Right cardiac atrium (tissue), 5 donors: ENCODE data around the gene CYP2A6. TPM values are rescaled to one million over a fixed set of nuclear protein-coding genes. Genes with fewer than 3 reads are reported as not detected.

Experiments
- ATAC-seq, 2 donors: fragments of 200-7000 bp; cut with Tn5 transposase; one replicate each; pipeline versions ENCODE4 v1.8.0 to v1.9.1; 2020; ENCODE audit warnings: moderate library complexity in 2 of 2, mild to moderate bottlenecking in 1 of 2
- DNase-seq, 3 donors: peaks; one replicate each; pipeline ENCODE4 v3.0.0-alpha.2; 2020
- H3K27ac ChIP-seq: one replicate; pipeline ENCODE4 v1.5.1; 2013; ENCODE audit warnings: mild to moderate bottlenecking, low read length, control low read depth, moderate library complexity
- H3K27me3 ChIP-seq: one replicate; pipeline ENCODE4 v1.6.1; 2013; ENCODE audit not compliant: control insufficient read depth, insufficient read depth
- H3K4me1 ChIP-seq: one replicate; pipeline ENCODE4 v1.6.1; 2013; ENCODE audit warnings: low read length; ENCODE audit not compliant: control insufficient read depth, insufficient read depth
- H3K4me3 ChIP-seq: one replicate; pipeline ENCODE4 v1.5.1; 2013; ENCODE audit warnings: low read length, control low read depth
- H3K9me3 ChIP-seq: one replicate; pipeline ENCODE4 v1.6.1; 2013; ENCODE audit warnings: low read length; ENCODE audit not compliant: control insufficient read depth
- WGBS: extraction: QIAGEN DNeasy Blood & Tissue Kit; methylation state at CpG from one replicate; pipeline ENCODE4 v1.1.7; 2013; 5-methylcytosine and 5-hydroxymethylcytosine counted together
- intact Hi-C, 4 donors: fragments of 100-400 bp; cut with DNase I; formaldehyde crosslinking; loops; one replicate each; pipeline versions ENCODE4 v1.11.0 to v1.14.0; 2022 to 2023
- polyA plus RNA-seq: library from polyadenylated mRNA; stranded (reverse); fragments of 200-250 nt; gene quantifications from one replicate; pipeline ENCODE4 v1.2.3, GENCODE V29; 2013
- total RNA-seq, 4 donors: library from RNA; stranded (reverse); fragmentation: NEBNext Ultra II Directional; extraction: Animal tissue kit (Norgen Biotek cat#: 25700); gene quantifications; one replicate each; pipeline ENCODE4 v1.2.1, GENCODE V29; 2021
- donor health status: healthy with polysubstance abuse.
- donor health status: DM: no; HTN: yes; CAD: no.
- donor health status: DM: no; HTN: no; CAD: no.
- donor health status: DM: no; HTN: yes; CAD: no; lungs with severe emphysema.
- donor health status: DM: yes; HTN: yes; CAD: no.

Gene CYP2A6
- total and polyA plus RNA-seq, 5 donors = not detected

- Histone ChIP-seq H3K27me3 (no peaks in the 10 kb centered on the region), H3K4me1 (peaks cover 40% of the 10 kb centered on the region), H3K4me3 (peak overlapping the region; percentile 89), H3K9me3 (no peaks in the 10 kb centered on the region), H3K27ac (peak overlapping the region; percentile 63)
- intact Hi-C loops = loop anchor here in 2 of 4 donors (5.0 kb wide), 2 partner anchors 47 to 137 kb away; partner anchors contain the start of genes ACTMAP (in 1 of the 2) and SNRPA (in 1 of the 2)
- 1% methylated on average over 40 of the region's 40 CpGs for WGBS
- peak; percentile 78 to 90 (median 89) for DNase-seq
- ATAC-seq = peak; percentile 8 to 46
Measured at GRCh38 chr19:40799558-40800338, 50.5 kb downstream of the CYP2A6 start.

DNA sequence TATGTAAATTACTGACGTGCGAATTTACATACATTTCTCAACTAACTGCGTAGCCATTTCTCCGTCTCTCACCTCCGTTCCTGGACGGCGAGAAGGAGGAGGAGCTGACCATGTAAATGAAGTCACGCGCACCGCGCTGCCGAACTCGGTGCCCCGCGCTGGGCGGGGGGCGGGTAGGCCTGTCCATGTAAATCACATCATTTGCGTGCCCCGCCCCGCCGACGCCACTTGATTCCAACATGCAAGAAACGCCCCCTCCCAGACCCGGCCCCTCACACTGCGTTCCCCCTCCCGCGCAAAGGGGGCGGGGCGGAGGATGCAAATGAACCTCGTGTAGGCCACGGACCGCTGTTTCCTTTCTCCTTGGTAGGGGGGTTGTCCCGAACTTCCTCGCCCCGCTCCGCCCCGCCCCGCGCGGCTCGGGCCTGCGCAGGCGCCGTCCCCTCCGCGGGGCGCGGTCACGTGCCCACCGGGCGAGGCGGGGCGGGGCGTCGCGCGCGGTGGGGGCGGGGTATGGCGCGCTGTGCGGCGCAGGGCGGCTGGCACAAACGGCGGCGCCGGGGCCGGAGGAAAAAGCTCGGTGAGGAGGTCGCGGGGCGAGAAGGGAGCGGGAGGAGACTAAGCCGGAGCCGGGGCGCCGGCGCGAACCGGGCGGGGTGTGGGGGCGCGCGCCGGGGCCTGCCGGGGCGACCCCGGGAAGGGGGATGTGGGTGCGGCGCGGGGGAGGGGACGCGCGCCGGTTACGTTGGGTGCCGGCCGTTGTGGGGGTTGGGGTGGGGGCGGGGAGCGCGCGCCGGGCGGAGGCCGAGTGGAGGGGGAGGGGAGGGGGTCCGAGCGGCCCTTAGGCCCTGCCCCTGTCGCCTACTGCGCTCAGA, 51.3 kb downstream of the CYP2A6 start, which contains the start of gene EGLN2:
Gene EGLN2 (plus strand): TSS at position 509 of the 875 bp plus-strand sequence. CDS start 1,382 bp downstream, outside the sequence.
- ATAC-seq (peak; percentile 89 to 91), DNase-seq (peak; percentile 100)
- under 1% methylated on average over 107 of the region's 110 CpGs for WGBS
- Histone ChIP-seq H3K9me3 (no peaks in the 10 kb centered on the region), H3K4me1 (peaks cover 31% of the 10 kb centered on the region), H3K27ac (peak within 1 kb of the TSS; percentile 87), H3K27me3 (no peaks in the 10 kb centered on the region), H3K4me3 (peak within 1 kb of the TSS; percentile 89)
- intact Hi-C loops = no loop called here

DNA sequence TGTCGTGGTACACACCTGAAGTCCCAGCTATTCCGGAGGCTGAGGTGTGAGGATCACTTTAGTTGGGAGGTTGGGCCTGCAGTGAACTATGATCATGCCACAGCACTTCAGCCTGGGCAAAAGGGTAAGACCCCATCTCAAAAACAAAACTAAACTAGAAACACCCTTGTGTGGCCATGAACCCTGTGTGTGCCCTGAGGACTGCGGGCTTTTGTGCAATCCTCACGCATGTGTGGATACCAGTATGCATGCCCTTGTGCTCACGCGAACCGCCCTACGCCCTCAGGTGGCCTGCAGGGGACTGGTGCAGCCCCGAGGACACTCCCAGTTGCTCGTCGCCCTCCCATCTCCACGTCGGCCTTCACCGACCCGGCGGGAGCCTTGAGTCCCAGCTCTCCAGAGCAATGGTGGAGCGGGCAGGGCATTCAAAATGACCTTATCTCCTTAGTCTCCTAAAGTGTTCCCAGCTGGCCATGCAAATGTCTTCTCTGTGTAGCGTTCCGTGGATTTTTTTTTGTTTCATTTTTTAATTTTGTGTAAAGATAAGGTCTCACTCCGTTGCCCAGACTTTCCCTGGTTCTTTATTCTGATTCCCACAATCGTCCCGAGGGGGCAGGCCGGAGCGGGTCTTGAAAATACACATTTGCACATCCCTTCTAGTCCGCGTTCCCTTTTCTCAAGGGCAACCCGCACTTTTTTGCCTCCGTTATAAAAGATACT, 52.1 kb downstream of the CYP2A6 start:
- peak; percentile 29 to 34 for ATAC-seq
- intact Hi-C loops = no loop called here
- WGBS = 10% methylated on average over 28 of the region's 28 CpGs
- Histone ChIP-seq H3K9me3 (no peaks in the 10 kb centered on the region), H3K4me1 (peaks cover 23% of the 10 kb centered on the region), H3K4me3 (peak overlapping the region; percentile 89), H3K27me3 (no peaks in the 10 kb centered on the region), H3K27ac (peak overlapping the region; percentile 85)
- DNase-seq = peak; percentile 69 to 89 (median 88)

DNA sequence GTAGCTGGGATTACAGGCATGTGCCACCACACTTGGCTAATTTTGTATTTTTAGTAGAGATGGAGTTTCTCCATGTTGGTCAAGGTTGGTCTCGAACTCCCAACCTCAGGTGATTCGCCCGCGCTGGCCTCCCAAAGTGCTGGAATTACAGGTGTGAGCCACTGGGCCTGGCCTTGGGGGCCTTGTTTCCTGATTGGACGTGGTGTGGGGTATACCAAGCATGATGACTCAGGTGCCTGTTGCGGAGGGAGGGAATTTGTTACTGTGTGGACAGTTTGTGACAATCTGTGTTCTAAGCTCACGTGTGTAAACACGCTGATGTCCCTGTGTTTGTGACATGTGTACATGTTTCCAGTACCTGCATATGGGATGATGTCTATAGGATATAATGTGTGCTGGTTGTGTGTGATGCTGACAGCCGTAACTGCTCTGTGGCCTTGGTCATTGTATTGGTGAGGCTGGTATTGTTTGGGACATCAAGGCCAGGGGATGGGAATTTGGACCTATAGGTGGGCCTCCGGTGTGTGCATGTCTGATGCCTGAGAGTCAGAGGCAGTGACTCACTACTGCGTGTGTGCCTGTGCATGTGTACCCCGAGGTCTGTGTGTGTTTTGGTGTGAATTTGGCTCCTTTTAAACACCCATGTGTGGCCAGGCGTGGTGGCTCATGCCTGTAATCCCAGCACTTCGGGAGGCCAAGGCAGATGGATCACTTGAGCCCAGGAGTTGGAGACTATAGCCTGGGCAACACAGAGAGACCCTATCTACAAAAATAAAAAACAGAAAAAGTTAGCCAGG, 52.9 kb downstream of the CYP2A6 start:
- ATAC-seq = no peak
- Histone ChIP-seq H3K9me3 (no peaks in the 10 kb centered on the region), H3K27me3 (no peaks in the 10 kb centered on the region), H3K4me3 (no peak overlapping the region), H3K27ac (peak overlapping the region; percentile 85), H3K4me1 (peaks cover 17% of the 10 kb centered on the region)
- 95% methylated on average over 14 of the region's 14 CpGs for WGBS
- intact Hi-C loops = no loop called here
- peak in 1 of 3 donors; percentile 52 for DNase-seq

Other genes starting within 250 kb of the CYP2A6 start
- gene LTBP4, start 249.1 kb downstream of the CYP2A6 start, total RNA-seq = 100 to 1,000 TPM; 307 to 473 (median 324) TPM
- 216 TPM for gene LTBP4, start 249.1 kb downstream of the CYP2A6 start, polyA plus RNA-seq
- gene NUMBL, start 159.8 kb downstream of the CYP2A6 start, total RNA-seq = 10 to 100 TPM; 18.6 to 22.9 (median 20.4) TPM
- gene NUMBL, start 159.8 kb downstream of the CYP2A6 start, polyA plus RNA-seq = 12.4 TPM
- 10 to 100 TPM; 22.8 to 34.0 (median 29.0) TPM for gene COQ8B, start 133.6 kb downstream of the CYP2A6 start, total RNA-seq
- 23.8 TPM for gene COQ8B, start 133.6 kb downstream of the CYP2A6 start, polyA plus RNA-seq
- gene ITPKC, start 133.3 kb downstream of the CYP2A6 start, total RNA-seq = 10 to 100 TPM in 2 of 4 donors, 1 to 10 TPM in 2; 7.6 to 15.8 (median 10.8) TPM
- gene ITPKC, start 133.3 kb downstream of the CYP2A6 start, polyA plus RNA-seq = 13.4 TPM
- 1 to 10 TPM; 4.5 to 6.1 (median 5.1) TPM for gene ACTMAP, start 100.0 kb downstream of the CYP2A6 start, total RNA-seq
- 5.1 TPM for gene ACTMAP, start 100.0 kb downstream of the CYP2A6 start, polyA plus RNA-seq
- gene SNRPA, start 99.2 kb downstream of the CYP2A6 start, total RNA-seq = 10 to 100 TPM; 32.3 to 44.9 (median 39.5) TPM
- 27.0 TPM for gene SNRPA, start 99.2 kb downstream of the CYP2A6 start, polyA plus RNA-seq
- 1 to 10 TPM in 3 of 4 donors, under 1 TPM in 1; 0.71 to 3.1 (median 1.5) TPM for gene MIA, start 74.9 kb downstream of the CYP2A6 start, total RNA-seq
- gene MIA, start 74.9 kb downstream of the CYP2A6 start, polyA plus RNA-seq = 3.7 TPM
- 10 to 100 TPM; 14.4 to 17.0 (median 15.2) TPM for gene RAB4B, start 72.2 kb downstream of the CYP2A6 start, total RNA-seq
- gene RAB4B, start 72.2 kb downstream of the CYP2A6 start, polyA plus RNA-seq = 25.3 TPM
- gene EGLN2, start 51.3 kb downstream of the CYP2A6 start, total RNA-seq = 10 to 100 TPM; 55.9 to 75.2 (median 58.1) TPM
- gene EGLN2, start 51.3 kb downstream of the CYP2A6 start, polyA plus RNA-seq = 52.3 TPM
- not detected for gene CYP2A7, start 31.8 kb upstream of the CYP2A6 start, total RNA-seq
- not detected for gene CYP2A7, start 31.8 kb upstream of the CYP2A6 start, polyA plus RNA-seq
- not detected for gene CYP2B6, start 140.8 kb upstream of the CYP2A6 start, total RNA-seq
- gene CYP2B6, start 140.8 kb upstream of the CYP2A6 start, polyA plus RNA-seq = not detected
- gene CYP2A13, start 238.0 kb upstream of the CYP2A6 start, total RNA-seq = not detected
- gene CYP2A13, start 238.0 kb upstream of the CYP2A6 start, polyA plus RNA-seq = not detected